H1 (cell line): ENCODE measurements around the gene ENTREP1. TPM values are rescaled to one million over a fixed set of nuclear protein-coding genes. Genes with fewer than 3 reads are reported as not detected.

Experiments used
- ATF3 ChIP-seq: IDR thresholded peaks from 2 replicates; pipeline ENCODE4 v1.6.1; 2011; ENCODE audit warnings: low read depth, mild to moderate bottlenecking, low read length; ENCODE audit not compliant: insufficient read depth
- CEBPB ChIP-seq: IDR thresholded peaks from 2 replicates; pipeline ENCODE4 v1.6.1; 2012; ENCODE audit warnings: low read depth, low read length
- CHD2 ChIP-seq: IDR thresholded peaks from 2 replicates; pipeline ENCODE4 v1.6.1; 2012; ENCODE audit warnings: low read length, improper control_type of control experiment
- CREB1 ChIP-seq: IDR thresholded peaks from 2 replicates; pipeline ENCODE4 v1.6.1; 2012; ENCODE audit warnings: inconsistent platforms
- CTCF ChIP-seq, 3 experiments: IDR thresholded peaks; 1 replicate in 2 of 3; 2 replicates in 1 of 3; pipeline versions ENCODE4 v1.5.1 to v1.6.1; 2011; ENCODE audit warnings: low read length in 3 of 3, mild to moderate bottlenecking in 3 of 3, inconsistent platforms in 2 of 3, low read depth in 1 of 3, moderate library complexity in 1 of 3; ENCODE audit not compliant: insufficient read depth in 1 of 3; ENCODE audit errors: control extremely low read depth in 1 of 3
- EP300 ChIP-seq, 2 experiments: IDR thresholded peaks; 1 replicate in 1 of 2; 2 replicates in 1 of 2; pipeline ENCODE4 v1.6.1; 2011 to 2012; ENCODE audit warnings: low read depth in 2 of 2, low read length in 2 of 2, mild to moderate bottlenecking in 2 of 2, borderline replicate concordance in 1 of 2, inconsistent platforms in 1 of 2, moderate library complexity in 1 of 2
- EZH2 ChIP-seq: fragments of 200-600 bp; sonication (generic); IDR thresholded peaks from 2 replicates; pipeline ENCODE4 v1.7.1; 2012; ENCODE audit warnings: low read depth, mild to moderate bottlenecking, moderate library complexity, low read length, inconsistent platforms; ENCODE audit not compliant: severe bottlenecking
- FOSL1 ChIP-seq: IDR thresholded peaks from 2 replicates; pipeline ENCODE4 v1.6.1; 2011; ENCODE audit warnings: mild to moderate bottlenecking, low read depth, low read length, moderate library complexity; ENCODE audit not compliant: insufficient read depth
- GABPA ChIP-seq: IDR thresholded peaks from 2 replicates; pipeline ENCODE4 v1.6.1; 2011; ENCODE audit warnings: mild to moderate bottlenecking, low read length, moderate library complexity, borderline replicate concordance; ENCODE audit not compliant: insufficient read depth
- JUN ChIP-seq: IDR thresholded peaks from 2 replicates; pipeline ENCODE4 v1.6.1; 2011; ENCODE audit warnings: low read depth, mild to moderate bottlenecking, improper control_type of control experiment, low read length
- KDM5A ChIP-seq: fragments of 200-600 bp; IDR thresholded peaks from 2 replicates; pipeline ENCODE4 v1.7.1; 2012; ENCODE audit warnings: mild to moderate bottlenecking, low read length, inconsistent platforms, mixed read lengths
- MAX ChIP-seq: IDR thresholded peaks from 2 replicates; pipeline ENCODE4 v1.6.1; 2012; ENCODE audit warnings: inconsistent platforms
- NANOG ChIP-seq: IDR thresholded peaks from 2 replicates; pipeline ENCODE4 v1.6.1; 2011; ENCODE audit warnings: low read length, low read depth, mild to moderate bottlenecking, inconsistent platforms; ENCODE audit not compliant: insufficient read depth, poor library complexity, severe bottlenecking
- RFX5 ChIP-seq: IDR thresholded peaks from 2 replicates; pipeline ENCODE4 v1.6.1; 2011; ENCODE audit warnings: low read depth, low read length, improper control_type of control experiment, borderline replicate concordance
- SAP30 ChIP-seq: fragments of 300-600 bp; sonication (generic); IDR thresholded peaks from 2 replicates; pipeline ENCODE4 v1.7.1; 2012; ENCODE audit warnings: low read length, moderate library complexity, mild to moderate bottlenecking, inconsistent platforms; ENCODE audit not compliant: insufficient read depth, insufficient replicate concordance
- SP2 ChIP-seq: IDR thresholded peaks from 2 replicates; pipeline ENCODE4 v1.6.1; 2012; ENCODE audit warnings: mild to moderate bottlenecking, low read length, inconsistent platforms
- SP4 ChIP-seq: IDR thresholded peaks from 2 replicates; pipeline ENCODE4 v1.6.1; 2012; ENCODE audit warnings: low read length, inconsistent platforms
- SUZ12 ChIP-seq: fragments of 200-600 bp; sonication (generic); IDR thresholded peaks from 2 replicates; pipeline ENCODE4 v1.6.1; 2012; ENCODE audit warnings: mild to moderate bottlenecking, inconsistent platforms, low read length, moderate library complexity, mixed read lengths
- TBP ChIP-seq: IDR thresholded peaks from 2 replicates; pipeline ENCODE4 v1.6.1; 2011; ENCODE audit warnings: low read depth, low read length, improper control_type of control experiment
- ZNF274 ChIP-seq: IDR thresholded peaks from 2 replicates; pipeline ENCODE4 v1.7.0; 2012; ENCODE audit warnings: low read length, borderline replicate concordance; ENCODE audit errors: extremely low read depth
- polyA plus RNA-seq, 7 experiments: library from polyadenylated mRNA; depleted of rRNA in 3 of 7; stranded (reverse) in 5 of 7; unstranded in 2 of 7; fragments of >200 nt in 5 of 7; fragments of 200-250 nt in 2 of 7; gene quantifications; 1 replicate in 5 of 7; 2 replicates in 1 of 7; 4 replicates in 1 of 7; pipeline versions ENCODE4 v1.2.1 to v1.2.3, GENCODE V29; 2011 to 2013; ENCODE audit warnings: missing spikeins in 2 of 7, mixed read lengths in 2 of 7
- total RNA-seq: library from RNA; stranded (reverse); fragmentation: NEBNext Ultra II Directional; extraction: Animal tissue kit (Norgen Biotek cat#: 25700); gene quantifications from 2 replicates; pipeline ENCODE4 v1.2.1, GENCODE V29; 2021

ENTREP1 gene
- total and polyA plus RNA-seq, 2 of the 8 experiments (the other 6 are each of a cell fraction or from before 2014, with no cell fraction given) = 15.3 to 25.0 TPM

DNA sequence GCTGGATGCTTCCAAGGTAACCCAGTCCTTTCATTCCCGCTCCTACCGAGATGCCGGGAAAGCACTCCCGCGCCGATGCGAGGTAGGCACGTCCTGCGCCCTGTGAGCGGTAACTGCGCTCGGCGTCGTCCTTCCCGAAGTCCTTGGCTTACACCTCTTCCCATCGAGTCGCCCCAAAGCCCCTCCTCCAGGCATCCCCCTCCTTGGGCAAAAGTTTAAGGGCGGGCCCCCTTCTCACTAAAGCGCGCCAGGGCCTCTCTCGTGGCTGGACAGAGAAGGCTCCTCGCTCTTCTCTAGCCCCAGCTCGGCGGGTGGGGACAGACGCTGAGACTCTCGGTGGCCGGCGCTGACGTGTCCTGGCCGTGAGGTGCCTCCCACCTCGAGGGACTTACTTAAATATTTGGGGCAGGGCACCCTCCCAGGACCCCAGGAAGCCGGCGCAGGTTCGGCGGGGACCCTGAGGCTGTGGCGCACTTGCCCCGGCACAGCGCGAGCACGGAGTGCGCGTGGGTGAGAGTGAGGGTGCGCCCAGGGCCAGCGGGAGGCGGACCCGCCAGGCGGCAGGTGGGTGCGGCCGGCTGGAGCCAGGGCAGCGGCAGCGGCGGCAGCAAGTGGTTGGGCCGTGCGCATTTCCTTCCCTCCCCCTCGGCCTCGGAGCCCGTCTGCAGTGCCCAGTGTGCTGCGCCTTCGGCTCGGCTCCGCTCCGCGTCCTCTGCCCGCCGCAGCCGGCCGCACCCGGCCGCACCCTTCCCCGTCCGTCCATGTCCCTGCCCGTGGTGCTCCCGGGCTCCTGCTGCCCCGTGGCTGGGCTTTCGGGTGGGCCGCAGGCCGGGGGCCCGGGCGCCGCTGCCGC is at the start of gene ENTREP1 (continued):
- 0 out of 4 replicates have a peak, but pooled peaks of 1 of the 3 experiments have one; percentile 3 for TF ChIP-seq CTCF (IDR thresholded peaks at IDR 0.05; ENCODE audit: control extremely low read depth in 1 of 3, insufficient read depth in 1 of 3, low read depth in 1 of 3, low read length in 3 of 3)
- no peak for TF ChIP-seq CEBPB
- no peak for TF ChIP-seq ZNF274
- TF ChIP-seq ATF3 = no peak
- TF ChIP-seq GABPA = no peak
- TF ChIP-seq KDM5A = no peak
- TF ChIP-seq EZH2 = peak; percentile 43
- peak; percentile 69; the same call in 1 of the 2 replicates for TF ChIP-seq TBP
- no peak for TF ChIP-seq SAP30
- TF ChIP-seq CHD2 = 0 out of 2 replicates have a peak, but pooled peaks have one; percentile 29
- no peak for TF ChIP-seq RFX5
- TF ChIP-seq SP2 = no peak
- TF ChIP-seq CREB1 = peak; percentile 56
- no peak for TF ChIP-seq NANOG
- peak; percentile 89 for TF ChIP-seq MAX
- TF ChIP-seq SUZ12 = no peak
- TF ChIP-seq SP4 = no peak
- TF ChIP-seq EP300 (IDR thresholded peaks at IDR 0.05; ENCODE audit: borderline replicate concordance in 1 of 2, low read depth in 2 of 2, low read length in 2 of 2) = no peak
- TF ChIP-seq FOSL1 = no peak
- TF ChIP-seq JUN = no peak
